Stimulated activated CD8-positive, alpha-beta memory T cell treated with anti-CD3 and anti-CD28 coated beads, Interleukin-12 subunit alpha, Interleukin-12 subunit beta, amount 100 ng/mL, for 1 hour (primary cell): Measurements from ENCODE around the gene CELSR2.
"Not testable (repeated sequence)": the region's sequence is repeated elsewhere in the genome, so short reads cannot be mapped to it uniquely, and the experiment has no call there.

Experiments
- DNase-seq: peaks from one replicate; pipeline ENCODE4 v3.0.0-alpha.2; 2020; ENCODE audit warnings: low read depth

CELSR2 gene

GRCh38 chr1:109277434-109278204, 28.3 kb downstream of the CELSR2 start:
- DNase-seq: peak; percentile 39

GRCh38 chr1:109279615-109280278, 30.4 kb downstream of the CELSR2 start:
- no peak for DNase-seq

GRCh38 chr1:109280862-109281261, 31.5 kb downstream of the CELSR2 start:
- no peak for DNase-seq

GRCh38 chr1:109281680-109282496, 32.5 kb downstream of the CELSR2 start:
- DNase-seq: no peak

GRCh38 chr1:109282497-109282951, 33.2 kb downstream of the CELSR2 start:
- no peak for DNase-seq

- DNase-seq: peak; percentile 83
These were observed 33.8 kb downstream of the CELSR2 start, which contains the start of gene PSRC1 for GRCh38 chr1:109282952-109283747. Gene PSRC1 (minus strand): TSS chr1:109283145.

GRCh38 chr1:109283748-109284600, 34.6 kb downstream of the CELSR2 start:
- DNase-seq: no peak

- not testable (repeated sequence) for DNase-seq
These were observed 37.4 kb downstream of the CELSR2 start for GRCh38 chr1:109286762-109287161.

GRCh38 chr1:109290137-109290536, 40.8 kb downstream of the CELSR2 start:
- DNase-seq: no peak

- no peak for DNase-seq
These were observed 41.7 kb downstream of the CELSR2 start for GRCh38 chr1:109290998-109291397.

- no peak for DNase-seq
These were observed 43.0 kb downstream of the CELSR2 start for GRCh38 chr1:109292364-109292763.

GRCh38 chr1:109293026-109293425, 43.7 kb downstream of the CELSR2 start:
- no peak for DNase-seq

GRCh38 chr1:109294481-109294880, 45.1 kb downstream of the CELSR2 start:
- DNase-seq: no peak

GRCh38 chr1:109295712-109296415, 46.5 kb downstream of the CELSR2 start:
- DNase-seq: no peak

- DNase-seq: no peak
These were observed 47.4 kb downstream of the CELSR2 start for GRCh38 chr1:109296782-109297181.

- no peak for DNase-seq
These were observed 49.6 kb downstream of the CELSR2 start for GRCh38 chr1:109298666-109299557.

GRCh38 chr1:109299558-109300343, 50.4 kb downstream of the CELSR2 start:
- DNase-seq: no peak

- DNase-seq: no peak
These were observed 51.4 kb downstream of the CELSR2 start for GRCh38 chr1:109300650-109301151.
